ENCODE results near the gene FCN2.

Gene FCN2

GRCh38 chr9:134912126-134912840, 31.7 kb downstream of the FCN2 start:
- DNase-seq (ENCODE audit: low read depth), result no peak

DNA sequence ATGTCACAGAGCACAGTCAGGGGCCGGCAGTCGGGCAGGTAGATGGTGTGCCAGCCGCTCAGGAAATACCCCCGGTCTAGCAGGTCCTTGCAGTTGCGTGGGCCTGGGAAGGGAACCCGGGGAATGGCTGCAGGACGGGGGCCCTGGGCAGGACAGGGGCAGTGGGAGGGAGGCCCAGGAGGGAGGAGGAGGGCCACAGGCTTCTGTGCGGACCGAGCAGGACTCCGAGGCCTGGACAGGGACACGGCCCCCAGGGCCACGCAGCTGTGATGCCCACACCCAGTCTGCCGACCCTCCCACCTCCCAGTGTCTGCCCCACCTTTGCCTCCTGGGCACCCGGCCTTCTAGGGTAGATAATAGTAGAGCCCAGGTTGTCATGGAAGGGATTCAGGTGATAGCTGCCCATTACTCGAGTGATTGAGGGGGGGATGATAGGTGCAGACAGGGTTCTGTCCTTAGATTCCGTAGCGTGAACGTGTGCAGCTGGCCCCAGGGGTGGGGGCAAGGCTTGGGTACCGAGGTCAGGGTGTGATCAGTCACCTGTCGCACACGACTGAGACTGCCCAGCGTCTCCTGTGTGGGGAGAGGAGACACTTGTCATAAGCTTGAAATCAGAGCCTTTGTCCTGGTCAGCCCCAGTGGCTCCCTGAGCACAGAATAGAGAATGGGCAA, 32.6 kb downstream of the FCN2 start:
- no peak for DNase-seq (ENCODE audit: low read depth)

DNA sequence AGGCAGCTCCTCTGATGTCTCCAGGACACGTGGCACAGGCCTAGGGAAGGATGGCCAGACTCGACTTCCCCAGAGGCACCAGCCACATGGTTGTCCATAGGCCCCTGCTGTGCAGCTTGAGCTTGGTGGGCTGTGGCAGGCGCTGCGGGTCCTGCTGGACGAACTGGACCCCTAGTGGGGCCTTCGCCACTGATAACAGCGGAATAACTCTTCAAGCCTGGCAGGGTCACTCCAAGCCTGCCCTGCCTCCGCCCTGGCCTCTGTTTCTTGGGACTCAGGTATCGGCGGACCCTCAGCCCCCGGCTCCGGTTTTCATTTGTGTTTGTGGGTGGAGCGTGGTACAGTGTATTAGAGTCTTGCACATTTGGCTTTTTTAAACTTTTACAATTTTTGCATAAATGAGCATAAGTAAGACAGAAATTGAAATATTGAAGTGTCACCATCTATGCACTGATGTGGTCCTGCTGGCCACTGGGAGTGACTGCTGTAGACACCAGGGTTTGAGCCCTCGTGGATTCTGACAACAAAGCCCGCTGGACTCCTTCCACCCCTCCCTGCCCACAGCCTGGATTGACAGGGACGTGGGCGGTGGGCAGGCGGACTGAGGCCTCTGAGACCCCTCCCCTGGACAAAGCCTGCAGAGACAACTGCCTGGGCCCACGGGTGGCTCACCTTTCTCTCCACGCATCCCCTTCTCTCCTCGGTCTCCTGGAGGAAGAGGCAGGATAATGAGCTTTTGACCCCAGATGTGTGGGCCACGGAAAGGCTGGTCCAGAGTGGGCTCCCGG, 33.3 kb downstream of the FCN2 start:
- no peak for DNase-seq (ENCODE audit: low read depth)

DNA sequence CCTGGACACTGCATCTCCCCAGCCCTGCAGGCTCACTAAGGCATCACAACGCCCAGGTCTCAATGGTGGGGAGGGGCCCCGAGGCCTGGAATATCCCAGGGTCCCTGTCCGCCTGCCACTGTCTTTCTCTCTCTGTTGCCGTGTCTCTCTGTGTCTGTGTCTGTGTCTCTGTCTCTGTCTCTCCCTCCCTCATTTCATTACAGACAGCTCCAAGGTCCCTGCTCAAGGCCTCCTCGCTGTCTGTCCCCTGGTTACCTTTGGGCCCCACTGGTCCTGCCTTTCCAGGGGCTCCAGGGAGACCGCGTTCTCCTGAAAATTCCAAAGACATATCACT, 33.9 kb downstream of the FCN2 start:
- no peak for DNase-seq (ENCODE audit: low read depth)

DNA sequence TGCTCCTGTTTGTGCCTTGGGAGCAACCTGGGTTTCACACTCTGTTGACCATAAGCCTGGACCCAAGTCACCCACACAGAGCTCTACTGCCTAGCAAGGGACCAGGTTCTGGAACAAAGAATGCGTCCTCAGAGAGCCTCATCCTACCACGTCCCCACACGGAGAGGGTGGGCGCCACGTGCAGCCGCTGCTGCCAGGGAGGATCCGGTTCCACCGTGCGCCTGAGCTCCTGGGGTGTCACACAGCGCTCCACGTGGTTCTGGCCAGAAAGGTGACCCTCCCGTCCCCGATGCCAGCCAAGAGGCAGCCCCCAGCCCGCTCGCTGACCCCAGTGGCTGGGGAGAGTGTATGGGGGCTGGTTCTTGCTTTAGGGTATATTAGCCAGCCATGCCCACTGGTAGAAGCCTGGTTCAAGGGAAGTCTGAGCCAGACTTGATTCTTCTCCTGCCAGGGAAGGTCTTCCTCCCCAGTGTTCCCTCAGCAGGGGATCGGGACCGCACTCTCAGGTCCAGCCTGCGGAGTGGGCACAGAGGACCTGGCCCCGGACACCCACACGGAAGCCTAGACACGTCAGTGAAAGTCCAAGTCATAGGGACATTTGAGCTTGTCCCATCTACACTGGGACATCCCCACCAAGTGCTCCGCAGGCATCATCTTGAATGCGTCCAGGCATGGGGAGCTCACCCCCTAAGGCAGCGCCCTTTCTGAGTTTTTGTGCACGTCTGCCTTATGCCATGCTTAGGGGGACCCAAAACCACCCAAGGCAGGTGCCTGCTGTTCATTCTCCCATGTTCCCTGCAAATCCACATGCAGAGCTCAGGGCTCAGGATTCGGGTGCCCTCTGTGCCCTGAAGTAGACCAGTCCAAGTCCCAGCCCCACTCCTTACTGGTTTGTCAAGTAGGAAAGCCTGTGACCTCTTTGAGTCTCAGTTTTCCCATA, 34.7 kb downstream of the FCN2 start:
- DNase-seq (ENCODE audit: low read depth), result no peak

- no peak for DNase-seq (ENCODE audit: low read depth)
These were observed 35.6 kb downstream of the FCN2 start for GRCh38 chr9:134916161-134916665.

- DNase-seq (ENCODE audit: low read depth), result no peak
These were observed 37.1 kb downstream of the FCN2 start, which contains the start of gene FCN1 for GRCh38 chr9:134917431-134918373. Gene FCN1, minus strand, starts transcription at chr9:134917912. Its CDS starts 41 bp downstream, at chr9:134917871.

GRCh38 chr9:134918646-134919045, 38.0 kb downstream of the FCN2 start:
- no peak for DNase-seq (ENCODE audit: low read depth)

- DNase-seq (ENCODE audit: low read depth), result no peak
These were observed 38.7 kb downstream of the FCN2 start for GRCh38 chr9:134919303-134919702.

GRCh38 chr9:134922066-134922931, 41.7 kb downstream of the FCN2 start:
- no peak for DNase-seq (ENCODE audit: low read depth)

GRCh38 chr9:134922932-134923240, 42.3 kb downstream of the FCN2 start:
- DNase-seq (ENCODE audit: low read depth), result no peak

DNA sequence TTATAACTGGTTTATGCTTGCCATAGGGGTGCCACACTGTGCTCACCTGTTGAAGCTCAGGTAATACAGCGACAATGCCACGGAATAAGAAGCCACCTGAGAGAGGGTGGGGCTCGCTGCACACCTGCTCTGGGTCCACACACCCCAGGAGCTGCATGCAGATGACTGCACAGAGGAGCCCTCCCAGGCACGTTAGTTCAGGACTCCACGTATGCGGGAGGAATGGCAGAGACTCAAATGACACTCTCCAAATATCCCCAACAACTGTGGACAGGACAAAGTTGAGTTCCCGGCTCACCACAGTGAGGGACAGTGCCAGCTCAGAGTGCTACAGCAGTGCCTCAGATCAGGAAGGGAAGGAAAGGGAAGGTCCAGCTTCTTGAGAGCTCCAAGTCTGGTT, 42.9 kb downstream of the FCN2 start:
- no peak for DNase-seq (ENCODE audit: low read depth)

GRCh38 chr9:134925011-134925511, 44.5 kb downstream of the FCN2 start:
- no peak for DNase-seq (ENCODE audit: low read depth)

DNA sequence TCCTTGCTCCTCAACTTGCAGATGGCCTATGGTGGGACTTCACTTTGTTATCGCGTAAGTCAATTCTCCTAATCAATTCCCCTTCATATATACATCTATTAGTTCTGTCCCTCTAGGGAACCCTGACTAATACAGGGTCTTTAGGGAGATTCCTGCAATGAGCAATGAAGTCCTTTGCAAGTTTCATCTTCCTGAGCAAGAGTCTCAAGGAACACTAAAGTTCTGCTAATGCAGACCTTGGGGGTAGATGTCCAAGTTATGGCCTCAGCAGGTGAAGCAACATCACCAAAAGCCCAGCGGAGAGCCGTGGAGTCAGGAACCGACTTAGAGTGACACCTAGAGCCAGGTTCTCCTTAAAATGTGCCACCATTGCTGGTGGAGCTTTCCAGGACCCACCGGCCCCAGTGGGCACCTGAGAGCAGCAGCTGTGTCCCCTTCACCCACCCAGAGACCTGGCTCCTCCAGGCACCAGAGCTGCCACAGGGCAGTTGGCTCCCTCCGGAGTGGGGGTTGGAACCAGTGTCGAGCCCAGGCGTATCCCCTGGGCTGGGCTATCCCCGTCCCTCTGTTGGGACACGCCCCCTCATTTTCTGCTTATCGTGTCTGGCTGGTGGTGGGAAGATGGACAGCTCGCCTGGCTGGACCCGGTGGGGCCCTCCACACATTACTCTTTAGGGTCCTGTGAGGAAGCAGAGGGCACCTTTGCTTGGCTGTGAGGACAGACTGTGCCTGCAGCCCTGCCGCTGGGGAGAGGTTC, 48.0 kb downstream of the FCN2 start:
- DNase-seq (ENCODE audit: low read depth), result no peak

DNA sequence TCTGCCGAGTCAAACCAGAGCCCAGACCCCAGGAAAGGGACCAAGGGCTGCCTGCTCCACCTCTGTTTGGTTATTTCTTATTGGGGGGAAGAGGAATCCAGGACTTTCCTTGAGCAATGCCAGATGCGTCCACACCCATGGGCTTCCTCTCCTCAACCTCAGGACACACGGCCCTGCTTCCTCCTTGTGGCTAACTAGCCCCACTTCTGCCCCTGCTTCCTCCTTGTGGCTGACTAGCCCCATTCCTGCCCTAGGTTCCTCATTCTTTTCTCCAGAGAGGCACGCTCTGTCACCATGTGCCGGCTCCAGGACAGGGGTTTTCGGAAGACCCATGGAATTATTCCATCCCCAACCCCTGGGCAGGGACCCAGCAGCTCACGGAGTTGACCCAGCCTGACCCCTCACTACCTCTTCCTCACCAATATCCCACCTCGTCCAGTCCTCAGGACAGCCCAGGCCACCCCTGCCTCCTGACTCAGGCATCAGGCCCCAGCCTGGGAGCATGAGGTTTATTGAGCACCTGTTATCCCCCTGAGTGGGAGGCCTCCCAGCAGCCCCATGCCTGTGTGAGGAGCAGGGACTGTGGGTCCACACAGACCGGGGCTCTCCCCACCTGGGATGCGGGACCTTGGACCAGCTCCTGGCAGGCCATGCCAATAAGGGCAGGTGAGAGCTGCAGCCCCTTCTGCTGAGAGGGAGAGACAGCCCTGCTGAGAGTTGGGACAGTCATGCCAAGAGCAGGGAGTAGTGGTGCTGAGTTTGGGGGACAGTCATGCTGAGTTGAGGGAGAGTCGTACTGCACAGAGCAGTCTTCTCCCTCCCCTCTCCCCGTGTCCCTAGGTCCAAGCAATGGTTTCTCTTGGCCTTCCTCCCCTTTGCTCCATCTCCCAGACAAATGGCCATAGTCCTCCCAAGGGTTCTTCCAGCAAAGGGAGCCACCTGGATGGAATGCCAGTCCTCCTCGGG, 48.9 kb downstream of the FCN2 start:
- DNase-seq (ENCODE audit: low read depth), result no peak

GRCh38 chr9:134930398-134930797, 49.8 kb downstream of the FCN2 start:
- no peak for DNase-seq (ENCODE audit: low read depth)

DNA sequence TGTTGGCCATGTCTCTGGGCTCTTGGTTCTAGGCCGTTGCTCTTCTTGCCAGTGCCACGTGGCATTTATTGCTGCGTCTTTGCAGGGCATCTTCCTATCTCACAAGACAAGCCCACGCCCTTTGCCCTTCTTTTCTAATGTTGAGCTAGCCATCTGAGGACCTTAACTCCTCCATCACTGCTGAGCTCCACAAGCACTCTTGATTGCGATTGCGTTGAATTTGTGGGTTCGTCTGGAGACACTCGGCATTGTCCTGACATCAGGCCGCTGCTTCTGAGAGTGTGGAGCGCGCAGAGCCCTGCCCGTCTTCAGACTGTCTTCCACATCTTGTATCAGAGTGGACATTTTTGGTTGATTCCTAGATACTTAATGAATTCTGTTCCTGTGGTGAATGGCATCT, 51.6 kb downstream of the FCN2 start:
- DNase-seq (ENCODE audit: low read depth), result no peak

DNA sequence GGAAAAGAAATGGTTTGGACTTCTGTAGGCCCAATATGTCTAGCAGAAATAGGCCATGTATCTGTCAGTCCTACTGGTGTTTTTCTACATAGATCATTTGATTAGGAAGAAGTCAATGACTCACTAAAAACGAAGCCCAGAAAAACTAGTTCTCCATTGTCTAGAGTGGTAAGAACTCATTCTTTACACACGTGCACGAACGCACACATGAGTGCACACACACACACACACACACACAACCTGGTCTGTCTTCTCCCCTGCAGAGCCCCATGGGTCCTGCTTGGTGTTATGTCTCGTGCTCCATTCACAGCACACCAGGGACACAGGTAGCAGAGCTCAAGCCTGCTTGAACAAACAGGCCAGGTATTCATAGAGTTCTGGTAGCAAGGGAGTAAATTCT, 52.0 kb downstream of the FCN2 start:
- no peak for DNase-seq (ENCODE audit: low read depth)

Measured in stimulated activated CD8-positive, alpha-beta memory T cell treated with anti-CD3 and anti-CD28 coated beads, Interleukin-4, amount 100 ng/mL, for 24 hours (primary cell).